ENCODE measurements around the gene CNIH1.
"Not testable (repeated sequence)": the region's sequence is repeated elsewhere in the genome, so short reads cannot be mapped to it uniquely, and the experiment has no call there.

CNIH1 gene

GRCh38 chr14:54446161-54446693 is 5.1 kb upstream of the CNIH1 start:
- Histone ChIP-seq H3K9ac (ENCODE audit: low read length) (no peak overlapping the region), H3K4me3 (ENCODE audit: low read depth in 1 of 2, low read length in 2 of 2) (no peak overlapping the region), H3K4me1 (ENCODE audit: insufficient read depth, low read length) (peaks cover 21% of the 10 kb centered on the region), H3K9me3 (ENCODE audit: low read length) (no peaks in the 10 kb centered on the region), H3K27me3 (ENCODE audit: control insufficient read depth in 1 of 2, insufficient read depth in 2 of 2, low read length in 2 of 2) (no peaks in the 10 kb centered on the region), H3K36me3 (ENCODE audit: insufficient read depth, low read length) (no peaks in the 10 kb centered on the region), H3K27ac (ENCODE audit: low read depth, low read length) (no peak overlapping the region)

DNA sequence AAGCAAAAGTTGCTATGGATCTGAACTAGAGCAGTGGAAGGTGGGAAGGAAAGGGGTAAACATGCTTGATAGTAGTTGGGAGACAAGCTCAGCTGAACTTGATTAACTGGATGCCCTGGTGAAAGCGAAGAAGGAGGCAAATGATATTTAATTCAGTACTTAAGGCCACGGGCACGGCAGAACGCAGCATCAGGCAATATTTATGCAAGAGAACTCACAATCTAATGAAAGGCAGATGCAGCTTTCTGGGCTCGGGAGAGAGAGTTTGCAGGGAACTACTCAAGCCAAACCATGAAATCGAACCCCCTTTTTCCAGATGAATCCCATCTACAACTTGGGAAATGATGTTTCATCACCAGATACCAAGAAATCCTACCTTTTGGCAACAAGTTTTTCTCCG is 3.5 kb upstream of the CNIH1 start:
- Histone ChIP-seq H3K27ac (ENCODE audit: low read depth, low read length) (peak overlapping the region; percentile 24), H3K9ac (ENCODE audit: low read length) (no peak overlapping the region), H3K4me1 (ENCODE audit: insufficient read depth, low read length) (peaks cover 29% of the 10 kb centered on the region), H3K4me3 (ENCODE audit: low read depth in 1 of 2, low read length in 2 of 2) (no peak overlapping the region), H3K27me3 (ENCODE audit: control insufficient read depth in 1 of 2, insufficient read depth in 2 of 2, low read length in 2 of 2) (no peaks in the 10 kb centered on the region), H3K9me3 (ENCODE audit: low read length) (no peaks in the 10 kb centered on the region), H3K36me3 (ENCODE audit: insufficient read depth, low read length) (no peaks in the 10 kb centered on the region)

- H3K9ac ChIP-seq (ENCODE audit: low read length), result no peak overlapping the region
- no peak overlapping the region for H3K27ac ChIP-seq (ENCODE audit: low read depth, low read length)
- no peaks in the 10 kb centered on the region for H3K36me3 ChIP-seq (ENCODE audit: insufficient read depth, low read length)
- no peaks in the 10 kb centered on the region for H3K27me3 ChIP-seq (ENCODE audit: control insufficient read depth in 1 of 2, insufficient read depth in 2 of 2, low read length in 2 of 2)
- H3K9me3 ChIP-seq (ENCODE audit: low read length), result no peaks in the 10 kb centered on the region
- H3K4me1 ChIP-seq (ENCODE audit: insufficient read depth, low read length), result peaks cover 34% of the 10 kb centered on the region
- H3K4me3 ChIP-seq (ENCODE audit: low read depth in 1 of 2, low read length in 2 of 2), result no peak overlapping the region
Observed at GRCh38 chr14:54443981-54444380, 2.8 kb upstream of the CNIH1 start.

DNA sequence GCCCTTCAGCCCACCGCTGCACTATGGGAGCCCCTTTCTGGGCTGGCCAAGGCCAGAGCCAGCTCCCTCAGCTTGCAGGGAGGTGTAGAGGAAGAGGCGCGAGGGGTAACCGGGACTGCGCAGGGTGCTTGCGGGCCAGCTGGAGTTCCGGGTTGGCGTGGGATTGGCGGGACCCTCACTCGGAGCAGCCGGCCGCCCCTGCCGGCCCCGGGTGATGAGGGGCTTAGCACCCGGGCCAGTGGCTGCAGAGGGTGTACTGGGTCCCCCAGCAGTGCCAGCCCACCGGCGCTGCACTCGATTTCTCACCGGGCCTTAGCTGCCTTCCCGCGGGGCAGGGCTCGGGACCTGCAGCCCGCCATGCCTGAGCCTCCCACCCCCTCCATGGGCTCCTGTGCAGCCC is 1.8 kb upstream of the CNIH1 start:
- H3K27ac ChIP-seq (ENCODE audit: low read depth, low read length); H3K9ac ChIP-seq (ENCODE audit: low read length); H3K9me3 ChIP-seq (ENCODE audit: low read length); H3K27me3 ChIP-seq (ENCODE audit: control insufficient read depth in 1 of 2, insufficient read depth in 2 of 2, low read length in 2 of 2); H3K36me3 ChIP-seq (ENCODE audit: insufficient read depth, low read length); H3K4me3 ChIP-seq (ENCODE audit: low read depth in 1 of 2, low read length in 2 of 2): not testable (repeated sequence)
- peaks cover 34% of the 10 kb centered on the region for H3K4me1 ChIP-seq (ENCODE audit: insufficient read depth, low read length)

DNA sequence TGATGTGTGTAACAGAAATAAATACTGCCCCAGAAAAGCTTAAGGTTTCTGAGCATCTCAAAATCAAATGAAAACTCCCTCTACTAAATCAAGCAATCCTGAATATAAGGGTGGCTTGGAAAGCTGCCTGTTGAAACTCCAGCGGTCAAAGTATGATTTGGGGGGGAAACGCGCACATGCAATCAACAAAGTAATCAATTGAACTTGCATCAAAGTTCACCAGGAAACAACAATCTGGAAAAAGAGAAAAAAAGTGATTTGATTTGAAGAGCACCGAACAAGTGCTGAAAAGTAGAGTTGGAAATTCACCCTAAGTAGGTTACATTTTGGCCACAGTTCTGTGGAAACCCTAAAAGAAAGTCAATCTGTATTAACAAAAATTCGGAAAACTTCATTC is 700 bp downstream of the CNIH1 start:
- peaks cover 26% of the 10 kb centered on the region for H3K4me1 ChIP-seq (ENCODE audit: insufficient read depth, low read length)
- H3K27me3 ChIP-seq (ENCODE audit: control insufficient read depth in 1 of 2, insufficient read depth in 2 of 2, low read length in 2 of 2), result no peaks in the 10 kb centered on the region
- peak overlapping the region; percentile 59 for H3K27ac ChIP-seq (ENCODE audit: low read depth, low read length)
- peak overlapping the region; percentile 48 to 82 for H3K4me3 ChIP-seq (ENCODE audit: low read depth in 1 of 2, low read length in 2 of 2)
- peak overlapping the region; percentile 93 for H3K9ac ChIP-seq (ENCODE audit: low read length)
- H3K36me3 ChIP-seq (ENCODE audit: insufficient read depth, low read length), result no peaks in the 10 kb centered on the region
- H3K9me3 ChIP-seq (ENCODE audit: low read length), result no peaks in the 10 kb centered on the region

GRCh38 chr14:54440037-54440436 is 1.1 kb downstream of the CNIH1 start:
- H3K4me1 ChIP-seq (ENCODE audit: insufficient read depth, low read length), result peaks cover 26% of the 10 kb centered on the region
- no peaks in the 10 kb centered on the region for H3K27me3 ChIP-seq (ENCODE audit: control insufficient read depth in 1 of 2, insufficient read depth in 2 of 2, low read length in 2 of 2)
- H3K36me3 ChIP-seq (ENCODE audit: insufficient read depth, low read length), result no peaks in the 10 kb centered on the region
- H3K9ac ChIP-seq (ENCODE audit: low read length), result peak overlapping the region; percentile 93
- H3K27ac ChIP-seq (ENCODE audit: low read depth, low read length), result peak overlapping the region; percentile 59
- H3K9me3 ChIP-seq (ENCODE audit: low read length), result no peaks in the 10 kb centered on the region
- peak overlapping the region; percentile 48 to 82 for H3K4me3 ChIP-seq (ENCODE audit: low read depth in 1 of 2, low read length in 2 of 2)

DNA sequence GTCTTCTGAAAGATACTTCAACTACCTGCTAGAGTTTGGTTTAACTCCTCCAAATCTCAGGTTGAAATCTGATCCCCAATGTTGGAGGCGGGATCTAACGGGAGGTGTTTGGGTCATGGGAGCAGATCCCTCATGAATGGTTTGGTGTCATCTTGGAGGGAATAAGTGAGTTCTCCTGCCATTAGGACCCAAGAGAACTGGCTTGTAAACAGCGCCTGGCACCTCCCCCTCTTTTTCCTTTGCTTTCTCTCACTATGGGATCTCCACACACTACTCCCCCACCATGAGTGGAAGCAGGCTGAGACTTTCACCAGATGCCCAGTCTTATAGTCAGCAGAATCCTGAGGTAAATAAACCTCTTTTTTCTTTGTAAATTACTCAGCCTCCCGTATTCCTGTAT is 2.5 kb downstream of the CNIH1 start:
- no peak overlapping the region for H3K9ac ChIP-seq (ENCODE audit: low read length)
- no peaks in the 10 kb centered on the region for H3K27me3 ChIP-seq (ENCODE audit: control insufficient read depth in 1 of 2, insufficient read depth in 2 of 2, low read length in 2 of 2)
- no peak overlapping the region for H3K4me3 ChIP-seq (ENCODE audit: low read depth in 1 of 2, low read length in 2 of 2)
- H3K9me3 ChIP-seq (ENCODE audit: low read length), result no peaks in the 10 kb centered on the region
- H3K36me3 ChIP-seq (ENCODE audit: insufficient read depth, low read length), result no peaks in the 10 kb centered on the region
- no peak overlapping the region for H3K27ac ChIP-seq (ENCODE audit: low read depth, low read length)
- H3K4me1 ChIP-seq (ENCODE audit: insufficient read depth, low read length), result peaks cover 25% of the 10 kb centered on the region

- H3K9ac ChIP-seq (ENCODE audit: low read length); H3K27ac ChIP-seq (ENCODE audit: low read depth, low read length); H3K27me3 ChIP-seq (ENCODE audit: control insufficient read depth in 1 of 2, insufficient read depth in 2 of 2, low read length in 2 of 2); H3K36me3 ChIP-seq (ENCODE audit: insufficient read depth, low read length); H3K9me3 ChIP-seq (ENCODE audit: low read length); H3K4me3 ChIP-seq (ENCODE audit: low read depth in 1 of 2, low read length in 2 of 2): not testable (repeated sequence)
- H3K4me1 ChIP-seq (ENCODE audit: insufficient read depth, low read length), result peaks cover 25% of the 10 kb centered on the region
Observed at GRCh38 chr14:54437954-54438353, 3.2 kb downstream of the CNIH1 start.

GRCh38 chr14:54435500-54435981 is 5.6 kb downstream of the CNIH1 start:
- no peak overlapping the region for H3K4me3 ChIP-seq (ENCODE audit: low read depth in 1 of 2, low read length in 2 of 2)
- H3K4me1 ChIP-seq (ENCODE audit: insufficient read depth, low read length), result peaks cover 21% of the 10 kb centered on the region
- no peaks in the 10 kb centered on the region for H3K36me3 ChIP-seq (ENCODE audit: insufficient read depth, low read length)
- H3K27me3 ChIP-seq (ENCODE audit: control insufficient read depth in 1 of 2, insufficient read depth in 2 of 2, low read length in 2 of 2), result no peaks in the 10 kb centered on the region
- no peak overlapping the region for H3K9ac ChIP-seq (ENCODE audit: low read length)
- H3K9me3 ChIP-seq (ENCODE audit: low read length), result no peaks in the 10 kb centered on the region
- H3K27ac ChIP-seq (ENCODE audit: low read depth, low read length), result no peak overlapping the region

GRCh38 chr14:54428527-54428926 is 12.6 kb downstream of the CNIH1 start:
- no peak overlapping the region for H3K27ac ChIP-seq (ENCODE audit: low read depth, low read length)
- H3K4me3 ChIP-seq (ENCODE audit: low read depth in 1 of 2, low read length in 2 of 2), result no peak overlapping the region
- no peaks in the 10 kb centered on the region for H3K9me3 ChIP-seq (ENCODE audit: low read length)
- H3K9ac ChIP-seq (ENCODE audit: low read length), result no peak overlapping the region
- H3K27me3 ChIP-seq (ENCODE audit: control insufficient read depth in 1 of 2, insufficient read depth in 2 of 2, low read length in 2 of 2), result no peaks in the 10 kb centered on the region
- no peaks in the 10 kb centered on the region for H3K4me1 ChIP-seq (ENCODE audit: insufficient read depth, low read length)
- peaks cover 54% of the 10 kb centered on the region for H3K36me3 ChIP-seq (ENCODE audit: insufficient read depth, low read length)

DNA sequence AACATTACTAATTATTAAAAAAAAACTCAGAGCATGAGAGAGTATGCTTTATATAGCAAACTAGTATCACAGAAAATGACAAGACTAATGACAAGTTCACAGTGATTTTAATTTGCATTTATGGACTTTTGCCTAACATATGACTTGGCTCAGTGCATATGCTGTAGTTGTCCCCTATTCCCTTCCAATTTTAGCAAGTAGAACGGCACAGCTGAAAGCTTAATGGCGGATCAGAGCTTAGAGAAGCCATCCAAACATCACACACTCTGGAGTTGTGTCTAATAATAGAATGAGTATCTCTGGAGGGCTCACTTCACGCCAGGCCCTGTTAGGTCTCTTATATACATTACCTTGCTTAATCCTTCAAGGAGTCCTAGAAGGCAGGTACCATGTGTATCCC is 13.3 kb downstream of the CNIH1 start:
- Histone ChIP-seq H3K9ac (ENCODE audit: low read length) (no peak overlapping the region), H3K4me3 (ENCODE audit: low read depth in 1 of 2, low read length in 2 of 2) (no peak overlapping the region), H3K27ac (ENCODE audit: low read depth, low read length) (no peak overlapping the region), H3K9me3 (ENCODE audit: low read length) (no peaks in the 10 kb centered on the region), H3K36me3 (ENCODE audit: insufficient read depth, low read length) (peaks cover 54% of the 10 kb centered on the region), H3K4me1 (ENCODE audit: insufficient read depth, low read length) (no peaks in the 10 kb centered on the region), H3K27me3 (ENCODE audit: control insufficient read depth in 1 of 2, insufficient read depth in 2 of 2, low read length in 2 of 2) (no peaks in the 10 kb centered on the region)

- H3K4me1 ChIP-seq (ENCODE audit: insufficient read depth, low read length), result peaks cover under 1% of the 10 kb centered on the region
- no peaks in the 10 kb centered on the region for H3K9me3 ChIP-seq (ENCODE audit: low read length)
- H3K9ac ChIP-seq (ENCODE audit: low read length), result no peak overlapping the region
- no peak overlapping the region for H3K27ac ChIP-seq (ENCODE audit: low read depth, low read length)
- H3K4me3 ChIP-seq (ENCODE audit: low read depth in 1 of 2, low read length in 2 of 2), result no peak overlapping the region
- H3K27me3 ChIP-seq (ENCODE audit: control insufficient read depth in 1 of 2, insufficient read depth in 2 of 2, low read length in 2 of 2), result no peaks in the 10 kb centered on the region
- H3K36me3 ChIP-seq (ENCODE audit: insufficient read depth, low read length), result peaks cover 54% of the 10 kb centered on the region
Observed at GRCh38 chr14:54425537-54426274, 15.5 kb downstream of the CNIH1 start.

Measured in muscle layer of colon (tissue), 2 donors.